ENCODE measurements around the gene DLX4.

The DLX4 gene

DNA sequence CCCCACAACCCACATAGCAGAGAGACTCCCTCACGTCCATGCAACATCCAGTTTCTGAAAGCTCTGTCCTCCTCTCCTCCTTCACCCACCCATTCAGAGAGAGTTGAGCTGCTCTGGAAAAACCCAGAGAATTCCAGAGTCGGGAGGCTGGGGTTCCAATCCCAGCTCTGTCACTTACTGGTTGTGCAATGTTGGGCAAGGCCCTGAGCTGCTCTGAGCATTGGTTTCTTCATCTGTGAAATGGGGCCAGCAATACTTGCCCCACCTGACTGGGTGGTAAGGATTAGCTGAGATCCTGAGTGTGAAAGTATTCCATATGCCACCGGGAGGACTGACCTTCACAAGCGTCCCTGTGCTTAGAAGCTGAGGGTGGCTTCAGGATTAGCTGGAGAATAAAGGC, 12.2 kb upstream of the DLX4 start:
- Mint-ChIP-seq H3K27me3 (ENCODE audit: low read depth, poor library complexity) (peaks cover 46% of the 10 kb centered on the region), H3K27ac (no peak overlapping the region)
- TF ChIP-seq, protein P1, sequence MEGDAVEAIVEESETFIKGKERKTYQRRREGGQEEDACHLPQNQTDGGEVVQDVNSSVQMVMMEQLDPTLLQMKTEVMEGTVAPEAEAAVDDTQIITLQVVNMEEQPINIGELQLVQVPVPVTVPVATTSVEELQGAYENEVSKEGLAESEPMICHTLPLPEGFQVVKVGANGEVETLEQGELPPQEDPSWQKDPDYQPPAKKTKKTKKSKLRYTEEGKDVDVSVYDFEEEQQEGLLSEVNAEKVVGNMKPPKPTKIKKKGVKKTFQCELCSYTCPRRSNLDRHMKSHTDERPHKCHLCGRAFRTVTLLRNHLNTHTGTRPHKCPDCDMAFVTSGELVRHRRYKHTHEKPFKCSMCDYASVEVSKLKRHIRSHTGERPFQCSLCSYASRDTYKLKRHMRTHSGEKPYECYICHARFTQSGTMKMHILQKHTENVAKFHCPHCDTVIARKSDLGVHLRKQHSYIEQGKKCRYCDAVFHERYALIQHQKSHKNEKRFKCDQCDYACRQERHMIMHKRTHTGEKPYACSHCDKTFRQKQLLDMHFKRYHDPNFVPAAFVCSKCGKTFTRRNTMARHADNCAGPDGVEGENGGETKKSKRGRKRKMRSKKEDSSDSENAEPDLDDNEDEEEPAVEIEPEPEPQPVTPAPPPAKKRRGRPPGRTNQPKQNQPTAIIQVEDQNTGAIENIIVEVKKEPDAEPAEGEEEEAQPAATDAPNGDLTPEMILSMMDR (IDR thresholded peaks at IDR 0.05), result no peak

DNA sequence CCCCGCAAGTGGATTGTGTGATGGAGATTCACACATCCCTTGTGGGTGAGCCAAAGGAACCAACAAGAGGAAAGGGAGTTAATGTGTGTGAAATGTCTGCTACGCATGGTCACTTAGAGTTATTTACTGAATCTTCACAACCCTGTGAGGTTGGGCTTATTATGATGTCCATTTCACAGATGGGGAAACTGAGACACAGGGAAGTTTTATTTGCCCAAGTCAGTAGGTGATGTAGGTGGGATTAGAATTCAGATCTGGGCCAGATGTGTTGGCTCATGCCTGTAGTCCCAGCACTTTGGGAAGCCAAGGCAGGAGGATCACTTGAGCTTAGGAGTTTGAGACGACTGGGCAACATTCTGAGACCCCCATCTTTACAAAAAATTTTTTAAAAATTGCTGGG, 11.6 kb upstream of the DLX4 start:
- TF ChIP-seq, protein P1 (IDR thresholded peaks at IDR 0.05), result no peak
- no peak for DNase-seq
- peaks cover 19% of the 10 kb centered on the region for H3K4me1 Mint-ChIP-seq
- H3K27me3 Mint-ChIP-seq (ENCODE audit: low read depth, poor library complexity), result peaks cover 52% of the 10 kb centered on the region
- no peaks in the 10 kb centered on the region for H3K36me3 Mint-ChIP-seq (ENCODE audit: low read depth)
- H3K27ac Mint-ChIP-seq, result no peak overlapping the region
- H3K9me3 Mint-ChIP-seq, result no peaks in the 10 kb centered on the region
- H3K4me3 Mint-ChIP-seq, result no peak overlapping the region

More for the DNA sequence above, 12.2 kb upstream of the DLX4 start:
- Mint-ChIP-seq H3K4me1 (peaks cover 24% of the 10 kb centered on the region), H3K36me3 (ENCODE audit: low read depth) (no peaks in the 10 kb centered on the region), H3K4me3 (no peak overlapping the region), H3K9me3 (no peaks in the 10 kb centered on the region)
- no peak for DNase-seq

DNA sequence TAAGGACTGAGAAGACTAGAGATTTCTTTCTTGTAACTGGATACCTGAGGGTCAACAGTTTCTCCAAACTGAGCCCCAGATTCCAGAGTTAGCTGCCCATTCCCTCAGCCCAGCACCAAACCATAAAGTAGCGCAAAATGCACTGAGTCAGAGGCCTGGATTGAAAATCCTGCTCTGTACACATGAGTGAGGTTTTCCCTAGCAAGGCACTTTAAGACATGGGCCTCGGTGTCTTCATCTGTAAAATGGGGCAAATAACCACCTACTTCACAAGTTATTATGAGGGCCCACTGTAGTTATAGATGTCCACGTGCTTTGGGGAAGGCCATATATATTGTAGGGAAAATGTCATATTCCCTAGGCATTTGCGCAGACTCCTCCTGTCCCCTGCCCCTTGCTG, 10.3 kb upstream of the DLX4 start:
- Mint-ChIP-seq H3K9me3 (no peaks in the 10 kb centered on the region), H3K36me3 (ENCODE audit: low read depth) (no peaks in the 10 kb centered on the region), H3K4me3 (no peak overlapping the region), H3K27ac (no peak overlapping the region), H3K4me1 (peaks cover 19% of the 10 kb centered on the region), H3K27me3 (ENCODE audit: low read depth, poor library complexity) (peaks cover 66% of the 10 kb centered on the region)
- TF ChIP-seq, protein P1 (IDR thresholded peaks at IDR 0.05), result no peak
- DNase-seq, result no peak

DNA sequence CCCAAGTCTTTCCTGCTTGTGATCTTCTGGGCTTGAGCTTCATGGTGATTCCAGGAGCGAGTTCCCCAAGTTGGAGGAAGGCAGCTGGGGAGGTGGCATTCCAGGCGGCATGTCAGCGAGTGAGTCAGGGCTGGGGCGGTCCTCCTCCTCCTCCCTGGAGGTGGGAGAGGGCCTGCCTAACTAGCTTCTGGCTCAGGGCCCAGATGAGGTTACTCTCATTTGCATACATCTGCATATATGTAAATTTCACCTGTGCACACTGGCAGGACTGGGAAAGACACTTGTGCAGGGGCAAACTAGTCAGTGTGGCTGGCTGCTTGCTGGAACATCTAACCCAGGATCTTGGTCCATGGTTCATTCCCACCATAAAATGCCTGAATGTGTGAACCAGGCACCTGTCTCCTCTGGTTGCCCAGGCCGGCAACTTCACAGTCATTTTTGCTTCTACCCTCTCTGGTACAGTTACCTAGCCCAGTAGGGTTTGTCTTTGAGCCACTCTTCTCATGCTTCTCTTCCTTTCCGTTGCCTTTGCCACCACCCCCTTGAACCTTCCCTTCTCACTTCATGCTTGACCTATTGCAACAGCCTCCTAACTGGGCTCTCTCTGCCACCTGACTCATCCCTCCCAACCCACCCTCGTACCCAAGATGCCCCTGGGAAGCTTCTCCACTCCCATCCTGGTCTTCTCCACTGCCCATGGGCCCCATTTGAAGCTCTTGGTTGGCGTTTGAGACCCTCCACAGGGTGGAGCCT, 9.6 kb upstream of the DLX4 start:
- Mint-ChIP-seq H3K4me1 (peaks cover 21% of the 10 kb centered on the region), H3K27ac (no peak overlapping the region), H3K4me3 (no peak overlapping the region), H3K27me3 (ENCODE audit: low read depth, poor library complexity) (peaks cover 72% of the 10 kb centered on the region), H3K9me3 (no peaks in the 10 kb centered on the region), H3K36me3 (ENCODE audit: low read depth) (no peaks in the 10 kb centered on the region)
- TF ChIP-seq, protein P1 (IDR thresholded peaks at IDR 0.05), result no peak
- DNase-seq, result no peak

DNA sequence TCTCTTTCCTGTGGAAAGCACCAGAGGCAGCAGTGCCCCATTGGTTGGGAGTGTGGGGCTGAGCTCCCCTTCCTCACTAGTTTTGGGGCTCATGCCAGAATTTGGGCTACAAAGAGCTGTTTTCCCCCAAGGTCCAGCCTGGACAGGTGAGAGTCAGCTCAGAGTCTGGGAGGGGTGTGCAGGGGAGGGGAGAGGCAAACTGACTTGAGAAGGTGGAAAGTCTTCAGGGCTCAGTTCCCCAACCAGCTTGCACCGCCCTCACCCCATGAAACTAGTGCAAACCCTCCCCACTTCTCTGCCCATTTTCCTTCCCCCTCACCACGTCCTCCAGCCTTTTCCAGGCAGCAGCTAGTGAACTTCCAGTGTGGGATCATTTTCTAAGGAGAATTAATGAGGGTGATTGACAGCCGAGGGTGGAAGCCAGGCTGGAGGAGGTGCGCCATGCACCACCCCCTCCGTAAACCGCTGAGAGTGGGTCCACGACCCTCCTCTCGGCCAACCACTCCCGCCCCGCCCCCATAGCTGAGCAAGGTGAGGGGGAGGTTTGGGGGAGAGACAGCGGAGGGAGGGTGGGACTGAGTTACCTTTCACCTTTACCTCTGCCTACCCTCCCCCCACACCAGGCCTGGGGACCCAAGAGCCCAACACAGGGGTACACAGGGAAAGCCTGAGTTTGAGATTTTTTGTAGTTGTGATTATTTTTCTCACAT, 6.2 kb upstream of the DLX4 start:
- Mint-ChIP-seq H3K27ac (no peak overlapping the region), H3K27me3 (ENCODE audit: low read depth, poor library complexity) (peaks cover 88% of the 10 kb centered on the region)

More for the DNA sequence above, 6.2 kb upstream of the DLX4 start:
- H3K36me3 Mint-ChIP-seq (ENCODE audit: low read depth), result no peaks in the 10 kb centered on the region
- TF ChIP-seq, protein P1 (IDR thresholded peaks at IDR 0.05), result no peak
- H3K4me1 Mint-ChIP-seq, result peaks cover 40% of the 10 kb centered on the region
- H3K4me3 Mint-ChIP-seq, result peak overlapping the region; percentile 73
- H3K9me3 Mint-ChIP-seq, result no peaks in the 10 kb centered on the region
- peak; percentile 39 for DNase-seq
